ENCODE measurements around the gene GAK.

GRCh38 chr4:946517-947471 is 14.7 kb upstream of the GAK start:
- TF ChIP-seq CTCF (IDR thresholded peaks at IDR 0.05) (no peak), POLR2A (IDR thresholded peaks at IDR 0.05) (no peak)

Data from transverse colon (tissue), 3 donors.